Nephron (organoid): ENCODE data around the gene GUK1.

Experiments used
- H3K27ac Mint-ChIP-seq, 3 experiments: 2 replicates each; pipeline ENCODE4 v1.8.0; 2020; ENCODE audit warnings: mixed read lengths in 3 of 3, mild to moderate bottlenecking in 2 of 3, moderate library complexity in 1 of 3
- H3K27me3 Mint-ChIP-seq: 2 replicates; pipeline ENCODE4 v1.8.0; 2021; ENCODE audit warnings: low read depth, mild to moderate bottlenecking, moderate library complexity, mixed read lengths
- H3K36me3 Mint-ChIP-seq: 2 replicates; pipeline ENCODE4 v1.8.0; 2020; ENCODE audit warnings: low read depth, mixed read lengths
- H3K4me1 Mint-ChIP-seq: 2 replicates; pipeline ENCODE4 v1.8.0; 2020; ENCODE audit warnings: mixed read lengths
- H3K4me3 Mint-ChIP-seq, 3 experiments: 2 replicates each; pipeline ENCODE4 v1.8.0; 2020; ENCODE audit warnings: mild to moderate bottlenecking in 3 of 3, mixed read lengths in 3 of 3, moderate library complexity in 2 of 3
- H3K9me3 Mint-ChIP-seq: 2 replicates; pipeline ENCODE4 v1.8.0; 2020; ENCODE audit warnings: mixed read lengths
- CTCF ChIP-seq, 3 experiments: fragments of 200-600 bp; sonication (generic); IDR thresholded peaks; one replicate each; pipeline ENCODE4 v1.5.0; 2021; ENCODE audit warnings: antibody characterized with exemption in 3 of 3; ENCODE audit not compliant: unreplicated experiment in 3 of 3

GUK1 gene

GRCh38 chr1:228163007-228163753 is 23.1 kb downstream of the GUK1 start:
- H3K4me3 Mint-ChIP-seq, result no peak overlapping the region
- no peak for TF ChIP-seq CTCF (IDR thresholded peaks at IDR 0.05; ENCODE audit: unreplicated experiment in 3 of 3)
- H3K36me3 Mint-ChIP-seq, result no peaks in the 10 kb centered on the region
- no peak overlapping the region for H3K27ac Mint-ChIP-seq
- H3K27me3 Mint-ChIP-seq, result no peaks in the 10 kb centered on the region
- H3K4me1 Mint-ChIP-seq, result peaks cover 20% of the 10 kb centered on the region
- no peaks in the 10 kb centered on the region for H3K9me3 Mint-ChIP-seq

- Mint-ChIP-seq H3K4me3 (peak overlapping the region; percentile 80 to 94 (median 81)), H3K27ac (peak overlapping the region; percentile 93 to 97 (median 96)), H3K36me3 (no peaks in the 10 kb centered on the region), H3K27me3 (no peaks in the 10 kb centered on the region), H3K9me3 (no peaks in the 10 kb centered on the region), H3K4me1 (peaks cover 20% of the 10 kb centered on the region)
- no peak for TF ChIP-seq CTCF (IDR thresholded peaks at IDR 0.05; ENCODE audit: unreplicated experiment in 3 of 3)
Measured at GRCh38 chr1:228163776-228164519, 23.9 kb downstream of the GUK1 start.

- Mint-ChIP-seq H3K27me3 (no peaks in the 10 kb centered on the region), H3K27ac (peak overlapping the region; percentile 93 to 97 (median 96)), H3K4me3 (peak overlapping the region; percentile 87 to 94 (median 94)), H3K9me3 (no peaks in the 10 kb centered on the region), H3K4me1 (peaks cover 20% of the 10 kb centered on the region), H3K36me3 (no peaks in the 10 kb centered on the region)
- TF ChIP-seq CTCF (IDR thresholded peaks at IDR 0.05; ENCODE audit: unreplicated experiment in 3 of 3), result no peak
Measured at GRCh38 chr1:228164561-228165371, 24.7 kb downstream of the GUK1 start.

GRCh38 chr1:228165372-228166169 is 25.5 kb downstream of the GUK1 start, which contains the start of gene IBA57:
Gene IBA57 (plus strand): TSS chr1:228165804. CDS start chr1:228165817, 13 bp downstream.
- Mint-ChIP-seq H3K27me3 (no peaks in the 10 kb centered on the region), H3K9me3 (no peaks in the 10 kb centered on the region), H3K4me3 (peak within 1 kb of the TSS; percentile 89 to 94 (median 94)), H3K36me3 (no peaks in the 10 kb centered on the region), H3K27ac (peak within 1 kb of the TSS; percentile 93 to 97 (median 96)), H3K4me1 (peaks cover 20% of the 10 kb centered on the region)
- TF ChIP-seq CTCF (IDR thresholded peaks at IDR 0.05; ENCODE audit: unreplicated experiment in 3 of 3), result peak; percentile 89 to 97 (median 93)

GRCh38 chr1:228166170-228166936 is 26.3 kb downstream of the GUK1 start:
- TF ChIP-seq CTCF (IDR thresholded peaks at IDR 0.05; ENCODE audit: unreplicated experiment in 3 of 3), result peak in 2 of 3 experiments; percentile 12 to 14

More at GRCh38 chr1:228166170-228166936, 26.3 kb downstream of the GUK1 start:
- Mint-ChIP-seq H3K27me3 (no peaks in the 10 kb centered on the region), H3K9me3 (no peaks in the 10 kb centered on the region), H3K4me3 (peak overlapping the region; percentile 89), H3K4me1 (peaks cover 20% of the 10 kb centered on the region), H3K27ac (peak overlapping the region; percentile 93 to 97 (median 96)), H3K36me3 (no peaks in the 10 kb centered on the region)
